Measurements from ENCODE around the gene KIAA1614. TPM values are rescaled to one million over a fixed set of nuclear protein-coding genes. Genes with fewer than 3 reads are reported as not detected.

KIAA1614 gene
- total RNA-seq, 1 donor from 2014 or later: 13.0 TPM

DNA sequence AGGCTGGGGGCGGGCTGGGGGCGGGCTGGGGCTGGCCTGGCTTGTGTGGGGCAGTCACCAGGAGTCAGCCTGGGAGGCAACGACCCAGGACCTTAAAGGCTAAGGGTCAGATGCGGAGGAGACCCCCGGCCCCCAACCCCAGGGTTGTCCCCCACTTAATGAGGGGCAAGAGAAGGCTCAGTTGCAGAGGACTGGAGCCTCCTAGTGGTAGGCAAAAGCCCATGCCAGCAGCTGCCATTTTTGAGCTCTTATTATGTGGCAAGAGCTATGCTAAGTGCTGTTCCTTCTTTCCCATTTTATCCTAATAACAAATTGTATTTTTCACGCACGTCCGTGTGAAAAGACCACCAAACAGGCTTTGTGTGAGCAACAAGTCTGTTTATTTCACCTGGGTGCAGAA, 8.0 kb downstream of the KIAA1614 start:
- Histone ChIP-seq H3K4me3 (no peak overlapping the region), H3K36me3 (peaks cover 0 to 23% of the 10 kb centered on the region in 2 donors), H3K4me1 (peaks cover 17% of the 10 kb centered on the region), H3K9me3 (no peaks in the 10 kb centered on the region), H3K27ac (no peak overlapping the region), H3K27me3 (no peaks in the 10 kb centered on the region)
- DNase-seq (ENCODE audit: extremely low spot score in 2 of 2): no peak
- intact Hi-C loops (cut with DNase I): no loop called here
- no peak for TF ChIP-seq CTCF (IDR thresholded peaks at IDR 0.05)
- no peak for TF ChIP-seq POLR2A (IDR thresholded peaks at IDR 0.05)

GRCh38 chr1:180921386-180921785, 8.7 kb downstream of the KIAA1614 start:
- Histone ChIP-seq H3K4me3 (no peak overlapping the region), H3K9me3 (no peaks in the 10 kb centered on the region), H3K27ac (no peak overlapping the region), H3K27me3 (no peaks in the 10 kb centered on the region), H3K36me3 (peaks cover 0 to 22% of the 10 kb centered on the region in 2 donors), H3K4me1 (peaks cover 24% of the 10 kb centered on the region)
- no peak for TF ChIP-seq POLR2AphosphoS5 (IDR thresholded peaks at IDR 0.05; ENCODE audit: insufficient read depth in 1 of 2, low read depth in 1 of 2)
- TF ChIP-seq POLR2A (IDR thresholded peaks at IDR 0.05): no peak
- TF ChIP-seq CTCF (IDR thresholded peaks at IDR 0.05): no peak
- DNase-seq (ENCODE audit: extremely low spot score in 2 of 2): no peak
- intact Hi-C loops (cut with DNase I): no loop called here

DNA sequence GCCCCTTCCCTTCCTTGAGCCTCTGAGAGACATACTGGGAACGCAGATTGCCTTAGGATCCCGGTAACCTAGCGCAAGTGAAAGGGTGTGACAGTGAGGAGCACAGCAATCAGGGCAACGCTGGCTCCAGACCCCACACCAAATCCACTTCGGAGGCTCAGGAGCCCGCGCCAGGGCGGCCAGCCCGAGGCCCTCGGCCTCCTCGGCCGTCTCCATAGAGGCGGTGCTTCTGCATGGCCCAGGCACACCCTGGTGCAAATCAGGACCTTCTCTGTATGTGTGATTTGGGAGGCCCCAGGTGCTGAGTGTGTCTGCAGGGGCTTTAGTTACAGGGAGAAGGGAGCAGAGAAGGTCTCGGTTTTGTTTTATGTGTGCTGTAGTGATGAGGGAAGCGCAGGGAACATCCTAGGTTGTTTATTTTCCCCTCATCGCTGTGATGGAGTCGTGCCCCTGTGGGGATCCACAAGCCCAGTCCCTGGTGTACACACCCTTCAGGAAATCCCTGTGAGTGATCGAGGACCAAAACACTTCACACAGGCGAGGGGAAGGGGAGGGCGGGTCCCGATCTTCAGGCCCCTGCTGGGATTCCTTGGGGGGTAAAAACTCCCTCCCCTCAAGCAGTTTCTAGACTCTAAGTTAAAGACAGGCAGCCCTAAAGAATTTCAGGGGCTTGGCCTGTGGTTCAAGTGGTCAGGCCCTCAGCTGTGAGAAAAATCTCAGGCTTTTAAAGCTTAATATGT, 9.4 kb downstream of the KIAA1614 start:
- intact Hi-C loops (cut with DNase I): no loop called here
- DNase-seq (ENCODE audit: extremely low spot score in 2 of 2): no peak
- no peaks in the 10 kb centered on the region for H3K9me3 ChIP-seq
- H3K4me1 ChIP-seq: peaks cover 31% of the 10 kb centered on the region
- H3K36me3 ChIP-seq: peaks cover 0 to 15% of the 10 kb centered on the region in 2 donors
- H3K27ac ChIP-seq: no peak overlapping the region
- no peaks in the 10 kb centered on the region for H3K27me3 ChIP-seq
- no peak overlapping the region for H3K4me3 ChIP-seq
- TF ChIP-seq POLR2AphosphoS5 (IDR thresholded peaks at IDR 0.05; ENCODE audit: insufficient read depth in 1 of 2, low read depth in 1 of 2) (no peak), CTCF (IDR thresholded peaks at IDR 0.05) (no peak), POLR2A (IDR thresholded peaks at IDR 0.05) (no peak)

- intact Hi-C loops (cut with DNase I): no loop called here
- no peak overlapping the region for H3K27ac ChIP-seq
- no peaks in the 10 kb centered on the region for H3K9me3 ChIP-seq
- no peak overlapping the region for H3K4me3 ChIP-seq
- DNase-seq (ENCODE audit: extremely low spot score in 2 of 2): no peak
- peaks cover 0 to 11% of the 10 kb centered on the region in 2 donors for H3K36me3 ChIP-seq
- H3K27me3 ChIP-seq: no peaks in the 10 kb centered on the region
- TF ChIP-seq POLR2A (IDR thresholded peaks at IDR 0.05) (no peak), CTCF (IDR thresholded peaks at IDR 0.05) (no peak), POLR2AphosphoS5 (IDR thresholded peaks at IDR 0.05; ENCODE audit: insufficient read depth in 1 of 2, low read depth in 1 of 2) (no peak)
- H3K4me1 ChIP-seq: peaks cover 36% of the 10 kb centered on the region
These were observed 9.9 kb downstream of the KIAA1614 start for GRCh38 chr1:180922631-180923015.

DNA sequence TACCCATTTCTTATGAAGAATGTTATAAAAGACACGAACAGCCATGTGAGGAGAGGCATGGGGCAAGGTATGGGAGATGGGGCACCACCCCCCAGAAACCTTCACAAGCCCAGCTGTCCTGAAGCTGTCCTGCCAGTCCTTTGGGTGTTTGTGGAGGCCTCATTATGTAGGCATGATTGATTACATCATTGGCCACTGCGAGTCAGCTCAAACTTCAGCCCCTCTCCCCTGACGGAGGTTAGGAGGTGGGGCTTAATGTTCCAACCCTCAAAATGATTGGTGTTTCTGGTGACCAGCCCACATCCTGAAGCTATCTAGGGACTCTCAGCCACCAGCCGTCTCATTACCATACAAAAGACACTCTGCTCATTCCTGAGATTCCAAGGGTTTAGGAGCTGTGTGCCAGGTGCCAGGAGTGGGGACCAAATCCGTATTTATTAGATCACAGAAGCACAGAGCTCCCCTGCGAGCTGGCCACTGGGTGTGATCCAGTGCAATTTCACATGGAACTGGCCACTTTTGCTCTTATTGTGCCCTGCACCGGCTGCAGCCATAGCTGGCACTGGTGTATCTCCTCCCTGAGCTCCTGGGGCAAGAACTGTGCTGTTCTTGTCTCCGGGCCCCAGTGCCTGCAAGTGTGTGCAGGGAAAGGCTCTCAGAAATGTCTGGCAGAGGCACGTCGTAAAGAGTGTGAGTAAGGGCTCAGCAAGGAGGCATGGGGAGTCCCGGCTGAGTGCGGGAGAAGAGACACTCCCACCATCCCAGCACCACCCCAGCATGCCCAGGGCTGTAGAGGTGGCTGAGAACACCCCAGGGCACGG, 10.5 kb downstream of the KIAA1614 start:
- no peaks in the 10 kb centered on the region for H3K27me3 ChIP-seq
- intact Hi-C loops (cut with DNase I): no loop called here
- H3K4me3 ChIP-seq: no peak overlapping the region
- H3K27ac ChIP-seq: no peak overlapping the region
- H3K9me3 ChIP-seq: no peaks in the 10 kb centered on the region
- TF ChIP-seq POLR2A (IDR thresholded peaks at IDR 0.05): no peak
- no peak for TF ChIP-seq CTCF (IDR thresholded peaks at IDR 0.05)
- TF ChIP-seq POLR2AphosphoS5 (IDR thresholded peaks at IDR 0.05; ENCODE audit: insufficient read depth in 1 of 2, low read depth in 1 of 2): no peak
- no peak for DNase-seq (ENCODE audit: extremely low spot score in 2 of 2)
- peaks cover 42% of the 10 kb centered on the region for H3K4me1 ChIP-seq
- H3K36me3 ChIP-seq: peaks cover 0 to 6% of the 10 kb centered on the region in 2 donors

Data from vagina (tissue), 2 donors.